Myocyte (in vitro differentiated cells): ENCODE measurements around the gene CKB. TPM values are rescaled to one million over a fixed set of nuclear protein-coding genes. Genes with fewer than 3 reads are reported as not detected.

Experiments
- DNase-seq: peaks from one replicate; pipeline ENCODE4 v3.0.0-alpha.2; 2012; ENCODE audit warnings: low read depth
- total RNA-seq: library from RNA; depleted of rRNA; stranded (reverse); fragments of >200 nt; gene quantifications from 2 replicates; pipeline ENCODE4 v1.2.3, GENCODE V29; 2014

The CKB gene
- total RNA-seq, 1 donor from 2014 or later = 1,659 TPM

DNA sequence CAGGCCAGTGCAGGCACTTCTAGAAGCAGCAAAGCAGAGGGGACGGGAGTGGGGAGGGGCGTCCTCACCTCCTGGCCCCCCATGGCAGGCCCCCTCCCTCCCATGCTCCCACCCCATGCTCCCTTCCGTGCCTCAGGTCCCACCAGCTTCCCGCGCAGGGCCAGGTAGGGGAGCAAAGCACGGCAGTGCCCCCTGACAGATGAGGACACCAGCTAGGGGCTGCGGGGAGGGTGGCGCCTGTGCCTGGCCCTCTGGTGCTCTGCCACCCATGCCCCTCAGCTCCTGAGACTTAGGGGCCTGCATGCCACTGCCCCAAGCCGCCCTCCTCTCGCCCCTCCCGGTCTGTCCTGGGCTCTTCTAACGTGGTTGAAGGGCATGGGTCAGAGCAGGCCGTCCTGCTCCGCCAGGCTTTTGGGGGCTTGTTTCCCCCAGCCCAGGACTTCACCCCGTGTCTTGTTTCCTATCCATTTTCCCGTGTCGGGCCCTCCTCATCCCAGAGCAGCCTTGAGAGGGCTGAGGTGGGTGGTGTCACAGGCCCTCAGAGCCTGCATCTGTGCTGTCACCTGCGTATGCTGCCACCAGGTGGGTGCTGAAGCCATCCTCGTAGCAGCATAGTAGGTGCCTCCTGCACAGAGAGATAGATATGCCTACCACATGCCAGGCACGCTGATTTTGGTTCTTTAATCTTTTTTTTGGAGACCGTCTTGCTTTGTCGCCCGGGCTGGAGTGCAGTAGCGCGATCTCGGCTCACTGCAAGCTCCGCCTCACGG lies 16.6 kb upstream of the CKB start:
- no peak for DNase-seq

DNA sequence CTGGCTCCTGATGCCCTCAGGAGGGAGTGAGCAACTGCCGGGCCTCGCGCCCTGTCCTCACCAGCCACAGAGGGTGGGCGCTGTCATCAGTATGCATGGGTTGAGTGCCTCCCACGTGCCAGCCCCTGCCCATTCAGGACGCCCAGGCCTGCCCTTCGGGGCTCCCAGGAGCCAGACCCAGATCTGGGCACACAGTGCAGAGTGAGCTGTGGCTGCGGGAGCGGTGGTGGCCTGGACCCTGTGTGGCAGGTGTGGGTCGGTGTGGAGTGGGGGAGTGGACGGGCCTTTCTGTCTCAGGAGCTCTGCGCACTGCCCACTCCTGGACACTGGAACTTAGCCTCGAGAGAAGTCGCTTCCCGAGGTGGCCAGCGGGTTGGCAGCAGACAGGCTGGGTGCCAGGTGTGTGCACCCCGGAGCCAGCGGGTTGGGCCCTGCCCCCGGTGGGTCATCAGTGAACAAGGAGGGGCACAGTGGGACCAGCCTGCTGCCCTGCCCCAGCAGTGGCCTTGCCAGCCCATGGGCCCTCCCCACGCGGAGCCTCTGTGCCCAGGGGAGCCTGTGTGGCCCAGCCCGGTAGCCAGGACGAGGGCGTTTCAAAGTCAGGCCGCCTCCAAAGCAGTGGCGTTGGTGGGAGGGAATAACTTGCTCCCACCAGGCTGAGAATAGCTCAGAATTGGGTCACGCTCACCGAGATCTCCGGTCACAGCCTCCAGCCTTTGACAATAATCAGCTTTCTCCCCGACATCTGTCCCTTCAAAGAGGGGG lies 15.8 kb upstream of the CKB start:
- peak; percentile 72 for DNase-seq

DNA sequence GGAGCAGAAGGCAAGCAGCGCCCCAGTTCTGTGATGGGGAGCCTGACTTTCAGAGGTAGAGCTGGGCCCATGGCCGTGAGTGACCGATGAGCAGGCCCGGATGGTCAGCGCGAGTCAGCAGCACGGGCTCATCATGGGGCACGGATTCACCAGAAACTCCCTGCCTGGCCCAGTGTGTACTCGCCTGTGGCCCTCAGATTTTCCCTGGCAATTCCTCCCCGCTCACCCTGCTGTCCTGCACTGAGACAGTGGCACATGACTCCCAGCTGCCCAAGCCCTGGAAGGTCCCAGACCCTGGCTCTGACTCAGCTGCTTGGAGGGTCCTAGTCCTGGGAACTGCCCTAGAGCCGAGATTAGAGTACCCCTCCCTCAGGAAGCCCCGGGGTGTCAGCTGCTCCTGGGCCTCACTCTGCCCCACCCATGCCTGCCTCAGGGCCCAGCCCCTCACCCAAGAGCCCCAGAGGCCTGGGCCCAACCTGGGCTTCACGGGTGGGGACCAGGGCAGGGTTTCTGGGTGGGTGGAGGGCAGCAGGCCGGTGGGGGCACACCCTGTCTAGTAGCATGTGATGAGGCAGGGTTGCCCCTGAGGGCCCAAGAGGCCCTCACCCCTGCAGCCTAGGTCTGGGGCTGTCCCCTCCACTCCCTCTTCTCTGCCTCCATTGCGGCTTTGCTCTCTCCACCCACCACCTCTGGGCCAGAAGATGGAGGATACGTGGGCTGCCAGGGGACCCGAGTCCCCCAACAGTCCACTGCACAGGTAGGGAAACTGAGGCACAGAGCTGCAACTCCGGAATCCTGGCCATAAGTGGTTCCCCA lies 14.8 kb upstream of the CKB start:
- peak; percentile 91 for DNase-seq

DNA sequence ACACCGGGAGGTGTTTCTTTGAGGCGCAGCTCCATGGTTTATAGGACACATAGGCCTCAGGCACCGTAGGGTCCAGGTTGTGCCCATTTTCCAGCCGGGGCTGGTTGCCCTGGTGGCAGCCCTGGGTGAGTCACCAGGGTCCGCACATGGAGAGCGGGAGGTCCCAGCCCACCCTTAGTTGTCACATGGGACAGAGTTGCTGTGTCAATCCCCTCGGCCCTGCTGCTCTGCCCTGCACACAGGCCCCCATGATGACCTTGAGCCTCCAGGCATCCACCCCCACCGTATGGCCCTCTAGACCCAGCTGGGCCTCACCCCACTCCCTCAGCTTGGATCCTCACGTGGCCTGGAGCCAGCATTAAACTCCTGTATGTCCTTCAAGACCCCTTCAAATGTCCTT lies 14.1 kb upstream of the CKB start:
- DNase-seq = no peak

DNA sequence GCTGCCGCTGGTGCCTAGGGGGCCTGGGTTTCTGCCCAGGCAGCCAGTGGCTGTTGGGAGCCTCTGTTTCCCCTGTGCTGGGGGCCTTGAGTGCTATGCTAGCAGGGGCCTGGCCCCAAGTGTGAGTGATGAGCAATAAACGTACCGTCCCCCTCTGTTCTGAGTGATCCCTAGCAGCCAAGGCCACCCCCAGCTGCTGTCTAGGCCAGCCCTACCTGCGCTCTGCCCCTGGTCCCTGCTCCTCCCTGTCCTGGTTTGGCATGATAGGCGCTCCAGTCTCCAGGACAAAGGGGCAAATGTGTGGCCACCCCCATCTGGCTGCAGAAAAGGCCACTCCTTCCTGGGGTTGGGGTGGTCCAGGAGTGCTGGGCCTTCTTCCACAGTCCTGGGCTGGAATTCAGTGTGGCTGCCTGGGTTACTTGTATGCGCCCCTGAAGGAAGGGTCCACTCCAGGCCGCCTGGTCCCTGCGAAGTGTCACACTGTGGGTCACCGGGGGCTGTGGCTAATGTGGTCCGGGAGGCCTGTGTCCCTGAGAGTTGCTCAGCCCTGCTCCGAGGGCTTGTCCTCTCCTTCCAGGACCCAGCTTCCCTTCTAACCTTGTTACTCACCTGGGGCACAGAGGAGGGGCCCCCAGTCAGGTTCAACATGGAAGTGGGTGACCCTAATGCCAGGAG lies 13.4 kb upstream of the CKB start:
- DNase-seq = no peak

DNA sequence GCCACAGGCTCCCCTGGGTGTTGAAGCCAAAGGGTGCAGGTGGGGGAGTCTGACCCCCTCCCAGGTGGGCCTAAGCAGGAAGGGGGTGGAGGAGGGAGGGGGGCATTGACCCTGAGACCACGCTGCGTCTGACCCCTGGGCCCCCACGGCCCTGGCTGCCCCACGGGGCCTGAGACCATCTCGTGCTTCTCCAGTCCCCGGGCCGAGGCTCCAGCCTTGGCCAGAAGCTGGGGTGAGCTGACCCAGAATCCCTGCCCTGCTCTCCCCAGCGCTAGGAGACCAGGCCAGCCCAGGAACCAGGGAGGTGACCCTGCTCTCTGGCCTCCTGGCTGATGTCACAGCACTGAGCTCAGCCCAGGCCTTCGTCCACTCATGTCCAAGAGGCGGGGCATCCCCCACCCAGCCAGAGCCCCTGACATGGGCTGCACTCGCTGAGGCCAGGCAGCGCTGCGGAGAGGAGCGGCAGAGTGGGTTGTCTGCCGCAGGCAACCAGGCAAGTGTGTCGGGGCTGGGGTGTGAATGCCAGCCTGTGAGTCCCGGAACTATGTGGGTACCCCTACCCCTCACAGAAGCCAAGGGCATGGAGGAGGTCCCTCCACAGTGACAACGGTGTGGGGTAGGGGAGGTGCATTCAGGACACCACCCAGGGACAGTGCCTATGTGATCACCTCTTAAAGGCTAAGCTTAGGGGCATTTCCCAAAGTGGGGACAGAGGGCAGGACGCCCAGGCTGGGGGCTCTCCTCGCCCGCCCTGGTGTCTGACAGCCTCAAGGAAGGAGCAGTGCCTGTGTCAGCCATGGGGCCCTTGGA lies 12.7 kb upstream of the CKB start:
- DNase-seq = no peak

DNA sequence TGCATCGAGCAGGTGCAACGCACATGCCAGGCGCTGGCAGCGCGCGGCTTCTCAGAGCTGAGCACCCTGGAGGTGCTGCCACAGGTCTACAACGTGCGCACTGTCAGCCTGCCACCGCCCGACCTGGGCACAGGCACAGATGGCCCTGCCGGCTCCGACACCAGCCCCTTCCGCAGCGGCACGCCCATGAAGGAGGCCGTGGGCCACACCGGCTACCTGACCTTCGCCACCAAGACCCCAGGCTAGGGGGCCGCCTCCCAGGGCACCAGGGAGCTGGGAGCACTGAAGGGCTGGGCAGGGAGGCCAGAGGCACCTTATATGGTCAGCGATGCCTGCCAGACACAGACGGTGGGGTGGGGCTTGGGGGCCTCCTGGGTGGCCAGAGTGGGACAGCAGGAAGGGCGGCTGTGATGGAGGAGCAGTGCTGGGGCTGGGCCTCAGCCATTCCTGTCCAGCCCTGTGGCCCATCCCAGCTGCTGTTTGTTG lies 12.0 kb upstream of the CKB start:
- no peak for DNase-seq

DNA sequence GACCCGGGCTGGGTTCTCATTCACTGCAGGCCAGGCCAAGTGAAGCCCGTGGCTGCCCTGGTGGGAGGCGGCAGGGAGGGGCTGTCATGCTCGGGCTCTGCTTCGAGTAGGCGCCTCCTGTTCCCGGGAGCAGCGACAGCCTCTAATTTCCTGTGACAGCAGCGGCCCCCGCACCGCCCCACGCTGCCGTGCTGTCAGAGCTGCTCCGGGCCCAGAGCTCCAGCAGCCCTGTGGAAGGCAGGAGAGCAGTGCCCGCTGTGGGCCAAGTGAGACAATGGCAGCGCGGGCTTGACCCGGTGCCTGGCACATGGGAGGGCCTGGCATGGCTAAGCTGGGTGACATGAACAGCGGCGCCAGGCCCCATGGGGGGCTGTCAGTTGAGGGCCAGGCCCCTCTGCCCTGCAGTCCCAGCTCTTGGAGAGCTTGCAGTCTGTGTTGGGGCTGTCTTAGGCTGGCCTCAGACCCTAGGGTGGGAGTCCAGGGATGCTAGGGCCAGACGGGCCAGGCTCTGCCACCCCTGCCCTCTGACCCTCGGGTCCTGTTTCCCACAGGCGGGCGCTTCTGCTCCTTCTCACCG lies 11.5 kb upstream of the CKB start:
- DNase-seq = no peak

DNA sequence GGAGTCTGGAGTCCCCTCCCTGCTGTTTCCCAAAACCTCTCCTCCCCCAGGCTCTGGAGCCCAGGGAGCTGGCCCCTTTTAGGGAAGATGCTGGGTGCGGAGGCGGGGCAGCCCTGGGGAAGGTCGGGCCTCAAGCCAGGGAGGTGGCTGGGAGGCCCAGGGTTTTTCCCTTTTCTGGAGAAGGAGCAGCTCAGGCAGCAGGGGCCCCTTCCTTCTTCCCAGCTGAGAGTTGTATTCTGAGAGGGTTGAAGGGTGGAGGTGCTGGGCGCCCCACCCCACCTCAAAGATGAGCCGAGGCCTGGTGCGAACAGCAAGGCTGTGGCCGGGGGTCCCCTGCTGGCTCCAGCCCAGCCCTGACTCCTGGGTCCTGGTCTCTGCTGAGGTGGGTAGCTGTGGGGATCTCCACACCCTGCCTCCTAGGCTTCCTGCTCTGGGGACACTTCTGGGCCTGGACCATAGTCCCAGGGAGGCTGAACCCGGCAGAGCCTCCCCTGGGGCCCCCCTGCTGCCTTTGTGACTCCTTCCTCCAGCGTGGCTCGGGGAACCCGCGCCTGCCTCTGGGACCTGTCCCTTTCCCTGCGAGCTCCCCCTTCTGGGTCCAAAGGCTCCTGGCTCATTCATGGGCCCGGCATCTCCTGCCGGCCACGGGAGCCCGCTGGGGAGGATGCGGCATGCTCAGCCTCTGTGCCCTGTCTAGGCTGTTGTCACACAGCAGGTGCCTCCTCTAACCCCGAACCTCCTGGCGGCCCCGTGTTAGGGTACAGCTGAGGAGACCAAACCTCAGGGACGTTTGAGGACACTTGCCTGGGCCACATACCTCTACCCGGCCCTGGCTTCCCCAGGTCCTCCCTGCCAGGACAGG lies 10.7 kb upstream of the CKB start:
- DNase-seq = no peak

DNA sequence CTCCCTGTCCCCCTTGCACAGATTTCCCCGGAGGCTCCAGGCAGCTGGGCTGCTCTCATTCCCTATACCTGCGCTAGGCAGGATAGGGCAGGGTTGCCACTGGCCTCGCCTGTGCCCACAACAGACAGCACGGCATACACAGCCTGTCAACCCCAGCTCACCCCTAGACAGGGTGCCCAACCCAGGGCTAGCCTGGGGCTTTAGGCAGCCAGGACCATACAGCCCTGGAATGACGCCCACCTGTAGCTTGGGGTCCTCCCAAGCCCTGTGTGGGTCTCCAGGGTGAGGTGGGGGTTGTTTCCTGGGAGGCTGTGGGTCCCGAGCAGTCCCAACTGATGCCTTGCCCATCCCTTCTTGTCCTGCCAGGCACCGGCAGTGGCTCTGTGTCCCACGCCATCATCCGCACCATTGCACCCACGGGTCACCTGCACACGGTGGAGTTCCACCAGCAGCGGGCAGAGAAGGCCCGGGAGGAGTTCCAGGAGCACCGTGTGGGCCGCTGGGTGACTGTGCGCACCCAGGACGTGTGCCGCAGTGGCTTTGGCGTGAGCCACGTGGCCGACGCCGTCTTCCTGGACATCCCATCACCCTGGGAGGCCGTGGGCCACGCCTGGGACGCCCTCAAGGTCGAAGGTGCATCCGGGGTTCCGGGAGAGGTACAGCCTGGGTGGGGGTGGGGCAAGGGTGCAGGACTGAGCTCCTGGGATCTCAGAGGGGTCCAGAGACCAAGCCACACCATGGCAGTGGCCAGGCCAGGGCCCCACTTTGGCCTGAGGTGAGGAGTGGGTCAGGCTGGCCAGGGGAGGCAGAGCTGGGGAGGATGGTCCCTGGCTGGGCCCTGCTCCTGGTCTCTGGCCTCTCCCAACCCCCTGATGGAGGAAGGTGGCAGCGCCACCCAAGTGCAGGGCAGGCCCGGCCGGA lies 9.8 kb upstream of the CKB start:
- DNase-seq = no peak

DNA sequence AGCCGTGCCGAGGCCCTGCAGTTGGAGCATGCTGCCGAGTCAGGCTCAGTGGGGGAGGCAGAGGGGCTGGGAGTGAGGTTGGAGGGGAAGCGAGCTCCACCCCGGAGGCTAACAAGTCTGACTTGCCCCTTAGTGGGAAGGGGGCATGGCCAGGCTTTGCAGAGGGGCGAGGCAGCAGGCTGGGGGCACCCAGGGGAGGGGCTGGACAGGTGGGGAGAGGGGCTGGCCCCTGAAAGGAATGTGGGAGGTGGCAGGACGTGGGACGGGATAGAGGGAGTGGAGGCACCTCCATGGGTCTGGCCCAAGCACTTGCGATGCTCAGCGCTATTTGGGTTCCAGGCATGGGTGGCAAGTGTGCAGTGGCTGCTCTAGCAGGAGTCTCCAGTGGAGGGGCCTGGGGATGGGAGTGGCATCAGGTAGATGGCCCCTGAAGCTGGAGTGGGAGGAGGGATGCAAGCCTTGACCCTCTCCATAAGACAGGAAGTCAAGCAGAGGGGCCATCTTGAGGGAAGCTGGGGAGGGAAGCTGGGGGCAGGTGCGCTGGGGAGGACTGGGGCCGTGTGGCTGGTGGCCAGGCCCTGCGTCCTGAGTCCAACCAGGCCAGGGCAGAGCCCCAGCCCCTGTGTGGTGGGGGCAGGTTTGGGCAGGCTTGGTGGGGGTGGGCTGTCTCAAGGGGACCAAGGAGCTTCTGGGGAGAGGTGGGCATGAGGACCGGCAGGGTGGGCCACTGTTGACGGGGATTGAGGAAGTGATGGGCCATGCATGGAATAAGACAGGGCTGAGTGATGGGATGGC lies 9.0 kb upstream of the CKB start:
- DNase-seq = no peak

DNA sequence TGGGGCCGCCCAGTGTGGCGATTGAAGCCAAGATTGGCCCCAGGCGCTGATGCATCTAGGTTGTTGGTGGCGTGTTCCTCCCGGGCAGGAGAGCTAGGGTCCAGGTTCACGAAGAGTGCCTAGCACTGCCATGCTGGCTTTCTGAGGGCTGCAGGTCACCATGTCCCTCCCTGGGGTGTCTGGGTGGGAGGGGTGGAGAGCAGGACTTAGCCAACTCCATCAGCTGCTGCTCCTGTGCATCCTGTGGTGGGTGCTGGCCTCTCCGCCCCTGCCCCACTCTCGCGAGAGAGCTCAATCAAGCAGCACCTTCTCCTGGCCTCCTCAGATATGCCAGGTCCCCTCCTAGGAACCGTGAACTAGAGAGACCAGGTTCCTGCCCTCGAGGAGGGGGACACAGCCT lies 8.2 kb upstream of the CKB start:
- no peak for DNase-seq

DNA sequence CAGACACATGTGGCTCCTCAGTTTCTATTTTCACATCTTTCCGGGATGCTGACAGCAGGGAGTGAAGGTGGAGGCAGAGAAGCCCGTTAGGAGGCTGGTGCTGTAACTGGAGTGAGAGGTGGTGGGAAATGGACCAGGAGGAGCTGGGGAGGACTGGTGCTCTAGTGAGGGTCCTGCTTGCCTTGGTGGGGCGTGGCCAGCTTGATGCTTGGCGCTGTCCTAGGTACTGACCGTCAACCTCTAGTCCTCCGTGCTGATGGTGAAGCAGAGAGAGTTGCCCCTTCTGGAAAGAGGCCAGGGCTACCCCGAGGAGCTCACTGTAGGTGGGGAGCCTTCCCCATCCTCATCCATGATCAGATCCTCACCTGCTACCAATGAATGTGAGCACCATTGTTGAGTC lies 7.8 kb upstream of the CKB start:
- no peak for DNase-seq

DNA sequence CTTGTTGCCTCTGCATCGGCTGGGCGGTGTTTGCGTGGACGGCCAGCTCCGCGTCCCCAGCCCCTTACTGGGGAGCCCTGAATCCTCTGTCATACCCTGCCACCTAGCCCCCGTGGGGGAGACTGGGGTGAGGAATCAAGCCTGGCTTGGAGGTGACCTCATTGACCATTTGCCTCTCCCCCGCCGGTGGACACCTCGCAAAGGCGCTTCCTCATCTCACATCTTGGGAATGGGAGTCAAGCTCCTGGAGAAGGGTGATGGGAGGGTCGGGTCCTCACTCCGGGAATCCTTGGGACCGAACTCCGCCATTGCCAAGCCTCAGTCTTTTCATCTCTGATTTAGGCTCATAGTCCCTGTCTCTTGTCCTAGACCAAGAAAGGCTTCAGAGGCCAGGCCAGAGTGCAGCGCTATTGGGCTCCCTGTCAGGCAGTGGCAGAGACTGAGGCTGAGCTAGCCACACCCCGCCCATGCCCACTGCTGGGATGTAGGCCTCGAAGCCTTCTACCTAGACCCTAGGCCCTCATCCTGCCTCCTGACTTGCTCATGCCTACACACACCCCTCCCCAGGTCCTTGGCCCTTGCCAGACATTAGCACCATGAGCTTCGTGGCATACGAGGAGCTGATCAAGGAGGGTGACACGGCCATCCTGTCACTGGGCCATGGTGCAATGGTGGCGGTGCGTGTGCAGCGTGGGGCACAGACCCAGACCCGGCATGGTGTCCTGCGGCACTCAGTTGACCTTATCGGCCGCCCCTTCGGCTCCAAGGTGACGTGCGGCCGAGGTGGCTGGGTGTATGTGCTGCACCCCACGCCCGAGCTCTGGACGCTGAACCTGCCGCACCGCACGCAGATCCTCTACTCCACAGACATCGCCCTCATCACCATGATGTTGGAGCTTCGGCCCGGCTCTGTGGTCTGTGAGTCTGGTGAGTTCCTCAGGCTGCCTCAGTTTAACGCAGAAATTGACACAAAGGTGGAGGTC lies 7.0 kb upstream of the CKB start:
- no peak for DNase-seq

DNA sequence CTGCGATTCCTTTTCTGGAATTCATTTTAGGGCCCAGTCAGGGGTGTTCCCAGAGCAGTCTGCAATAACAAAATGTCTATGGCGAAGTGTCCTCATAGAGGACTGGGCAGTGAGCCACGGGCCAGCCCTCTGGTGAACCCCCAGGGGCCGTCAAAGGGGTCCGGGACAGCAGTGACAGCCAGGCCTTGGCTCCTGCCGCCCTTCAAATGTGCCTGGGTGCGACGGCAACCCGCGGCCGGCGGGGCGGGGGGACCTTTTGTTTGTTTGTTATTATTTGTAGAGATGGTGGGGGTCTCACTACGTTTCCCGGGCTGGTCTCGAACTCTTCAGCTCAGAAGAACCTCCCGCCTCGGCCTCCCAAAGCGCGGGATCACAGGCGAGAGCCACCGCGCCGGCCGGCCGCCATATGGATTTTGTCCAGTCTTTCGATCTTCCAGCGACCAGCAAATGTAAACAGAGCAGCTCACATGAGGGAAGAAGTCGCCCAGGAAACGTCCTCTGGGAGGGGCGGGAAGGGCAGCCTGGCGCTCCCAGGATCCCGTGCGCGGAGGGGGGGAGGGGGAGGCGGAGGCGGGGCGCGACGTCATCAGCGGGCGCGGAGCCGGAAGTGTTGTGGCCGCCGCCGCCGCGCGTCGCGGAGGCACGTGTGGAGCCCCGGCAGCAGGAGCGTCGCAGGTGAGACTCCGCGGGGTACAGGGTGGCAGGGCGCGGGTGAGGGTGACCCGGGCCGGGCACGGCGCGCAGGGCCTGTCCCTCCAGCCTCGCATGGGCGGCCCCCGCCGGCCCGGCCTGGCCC lies 6.2 kb upstream of the CKB start, which contains the start of gene TRMT61A:
TSS of gene TRMT61A (plus strand) at position 610 of the 796 bp plus-strand sequence. CDS start 783 bp downstream, outside the sequence.
- peak; percentile 88 for DNase-seq
